Activated T-helper 2 cell treated with anti-CD3 and anti-CD28 coated beads, Interferon-gamma antibody, Interleukin-2, Interleukin-4, amounts not matched to agents 10 μg/mL and 5 μg/mL and 100 μg/mL, durations not matched to agents 14 hours and 24 hours and 36 hours (primary cell): Measurements from ENCODE around the gene STMP1. TPM values are rescaled to one million over a fixed set of nuclear protein-coding genes. Genes with fewer than 3 reads are reported as not detected.
"Not testable (repeated sequence)": the region's sequence is repeated elsewhere in the genome, so short reads cannot be mapped to it uniquely, and the experiment has no call there.

ENCODE experiments used
- DNase-seq: peaks from one replicate; pipeline ENCODE4 v3.0.0; 2021; ENCODE audit warnings: low spot score
- H3K27ac Mint-ChIP-seq: one replicate; pipeline ENCODE4 v1.8.0; 2021; ENCODE audit warnings: mixed read lengths
- H3K27me3 Mint-ChIP-seq: one replicate; pipeline ENCODE4 v1.8.0; 2021; ENCODE audit warnings: low read depth, mixed read lengths
- H3K36me3 Mint-ChIP-seq: one replicate; pipeline ENCODE4 v1.8.0; 2021; ENCODE audit warnings: low read depth, mixed read lengths
- H3K4me1 Mint-ChIP-seq: one replicate; pipeline ENCODE4 v1.8.0; 2021; ENCODE audit warnings: low read depth, mixed read lengths
- H3K4me3 Mint-ChIP-seq: one replicate; pipeline ENCODE4 v1.8.0; 2021; ENCODE audit warnings: low read depth, mild to moderate bottlenecking, moderate library complexity, mixed read lengths
- H3K9me3 Mint-ChIP-seq: one replicate; pipeline ENCODE4 v1.8.0; 2021; ENCODE audit warnings: mixed read lengths
- intact Hi-C: fragments of 100-400 bp; cut with micrococcal nuclease; formaldehyde crosslinking; loops from one replicate; pipeline ENCODE4 v1.15.1; 2023
- total RNA-seq: library from RNA; stranded (reverse); gene quantifications from 2 replicates; pipeline ENCODE4 v1.2.3, GENCODE V29; 2022

Gene STMP1
- total RNA-seq, 1 donor from 2014 or later: 25.1 TPM

DNA sequence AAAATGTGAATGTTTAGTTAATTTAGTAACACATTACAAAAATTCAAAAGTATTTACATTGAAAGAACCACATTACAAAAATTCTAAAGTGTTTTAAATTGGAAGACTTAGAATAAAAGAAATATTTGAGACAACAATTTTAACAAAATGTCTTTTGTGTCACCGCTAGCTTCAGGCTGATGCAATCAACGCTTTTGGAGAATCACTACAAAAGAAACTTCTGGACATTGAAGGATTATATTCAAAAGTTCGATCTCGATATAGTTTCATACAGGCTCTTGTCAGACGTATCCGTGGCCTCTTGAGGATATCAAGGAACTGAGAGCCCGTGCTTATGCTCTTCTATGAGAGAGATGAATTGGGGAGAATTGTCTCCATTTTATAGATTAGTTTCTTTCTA is 14.1 kb upstream of the STMP1 start:
- peaks cover 3% of the 10 kb centered on the region for H3K4me1 Mint-ChIP-seq
- intact Hi-C loops: no loop called here
- H3K9me3 Mint-ChIP-seq: no peaks in the 10 kb centered on the region
- no peak for DNase-seq
- no peak overlapping the region for H3K27ac Mint-ChIP-seq
- no peak overlapping the region for H3K4me3 Mint-ChIP-seq
- peaks cover 44% of the 10 kb centered on the region for H3K36me3 Mint-ChIP-seq
- H3K27me3 Mint-ChIP-seq: no peaks in the 10 kb centered on the region

DNA sequence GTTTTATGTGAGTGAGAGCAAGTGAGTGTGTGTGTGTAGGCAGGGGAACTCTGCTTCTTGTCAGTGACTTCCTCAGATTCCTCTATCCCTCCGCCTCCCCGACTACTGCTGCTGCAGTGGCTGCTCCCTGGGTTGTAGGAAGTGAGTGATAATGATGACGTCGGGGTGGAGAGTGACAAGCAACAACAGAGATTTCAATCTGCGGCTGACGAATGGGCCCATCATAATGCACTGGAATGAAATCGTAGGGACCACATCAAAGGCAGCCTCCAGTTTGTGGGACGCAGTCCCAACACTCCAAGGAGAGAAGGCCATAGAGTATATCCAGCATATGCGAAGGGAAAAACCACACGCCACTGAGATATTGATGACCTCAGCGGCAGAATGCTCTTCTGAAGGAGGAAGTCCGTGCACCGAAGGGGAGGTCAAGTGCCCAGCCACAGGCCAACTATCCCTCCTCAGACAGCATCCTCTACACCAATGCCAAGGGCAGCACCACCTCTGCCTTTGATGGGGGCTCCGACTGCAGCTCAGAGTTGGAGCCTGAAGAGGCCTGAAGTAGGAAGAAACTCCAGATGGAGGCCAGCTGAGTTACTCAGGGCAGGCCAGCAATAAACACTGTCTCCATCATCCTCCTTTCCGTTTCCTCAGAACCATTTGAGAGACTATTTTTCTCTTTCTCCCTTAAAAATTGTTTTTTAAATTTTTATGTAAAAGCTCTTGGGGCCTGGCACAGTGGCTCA is 11.3 kb upstream of the STMP1 start:
- Mint-ChIP-seq H3K36me3 (peaks cover 19% of the 10 kb centered on the region), H3K4me3 (no peak overlapping the region), H3K9me3 (no peaks in the 10 kb centered on the region), H3K27me3 (no peaks in the 10 kb centered on the region), H3K4me1 (no peaks in the 10 kb centered on the region), H3K27ac (no peak overlapping the region)
- intact Hi-C loops: no loop called here
- no peak for DNase-seq

DNA sequence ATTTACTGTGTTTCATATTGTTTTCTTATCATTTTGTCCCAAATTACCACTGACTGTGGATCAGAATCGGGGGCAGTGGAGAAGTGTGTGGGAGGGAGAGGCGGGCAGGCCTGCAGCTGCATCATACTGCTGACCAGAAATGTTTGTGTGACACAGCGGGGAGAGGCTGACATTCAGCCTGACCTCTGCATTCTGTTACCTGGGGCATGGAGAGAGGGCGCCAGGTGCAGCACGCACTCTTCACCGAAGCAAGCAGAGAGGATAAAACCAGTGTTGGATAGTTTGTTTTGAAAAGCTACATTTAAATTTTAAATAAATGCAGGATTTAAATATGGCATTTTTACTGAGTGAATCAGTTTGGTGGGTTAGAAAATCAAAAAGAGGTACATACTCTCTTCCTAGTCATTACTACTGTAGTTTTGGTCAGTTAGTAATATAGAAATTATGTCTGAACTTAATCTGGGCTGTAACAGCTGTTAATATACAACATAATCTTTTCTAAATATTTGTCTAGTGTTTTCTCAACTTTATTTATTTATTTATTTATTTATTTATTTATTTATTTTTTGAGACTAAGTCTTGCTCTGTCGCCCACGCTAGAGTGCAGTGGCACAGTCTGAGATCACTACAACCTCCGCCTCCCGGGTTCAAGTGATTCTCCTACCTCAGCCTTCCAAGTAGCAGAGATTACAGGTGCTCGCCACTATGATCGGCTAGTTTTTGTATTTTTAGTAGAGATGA is 8.8 kb upstream of the STMP1 start:
- Mint-ChIP-seq H3K27ac (no peak overlapping the region), H3K27me3 (no peaks in the 10 kb centered on the region), H3K4me3 (no peak overlapping the region), H3K9me3 (no peaks in the 10 kb centered on the region), H3K4me1 (no peaks in the 10 kb centered on the region), H3K36me3 (peaks cover 7% of the 10 kb centered on the region)
- intact Hi-C loops: no loop called here
- DNase-seq: no peak

DNA sequence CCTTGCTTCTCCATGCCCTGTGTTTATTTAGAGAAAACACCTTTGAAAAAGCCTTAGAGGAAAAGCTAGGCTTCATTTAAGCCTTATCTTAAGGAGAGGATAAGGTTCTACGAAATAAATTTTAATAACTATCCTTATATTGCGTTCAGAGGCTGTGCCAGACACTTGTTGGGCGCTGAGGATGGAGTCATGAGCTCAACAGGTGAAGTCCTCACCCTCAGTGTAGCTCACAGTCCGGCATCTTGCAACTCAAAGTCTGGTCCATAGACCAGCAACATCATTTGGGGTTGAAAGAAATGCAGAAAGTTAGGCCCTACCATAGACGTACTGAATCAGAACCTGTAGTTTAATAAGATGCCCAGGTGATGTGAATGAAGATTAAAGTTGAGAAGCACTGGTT is 3.8 kb upstream of the STMP1 start:
- no peak for DNase-seq
- H3K27ac Mint-ChIP-seq: no peak overlapping the region
- H3K36me3 Mint-ChIP-seq: peaks cover 4% of the 10 kb centered on the region
- H3K4me3 Mint-ChIP-seq: no peak overlapping the region
- intact Hi-C loops: no loop called here
- peaks cover 9% of the 10 kb centered on the region for H3K4me1 Mint-ChIP-seq
- no peaks in the 10 kb centered on the region for H3K27me3 Mint-ChIP-seq
- no peaks in the 10 kb centered on the region for H3K9me3 Mint-ChIP-seq

DNA sequence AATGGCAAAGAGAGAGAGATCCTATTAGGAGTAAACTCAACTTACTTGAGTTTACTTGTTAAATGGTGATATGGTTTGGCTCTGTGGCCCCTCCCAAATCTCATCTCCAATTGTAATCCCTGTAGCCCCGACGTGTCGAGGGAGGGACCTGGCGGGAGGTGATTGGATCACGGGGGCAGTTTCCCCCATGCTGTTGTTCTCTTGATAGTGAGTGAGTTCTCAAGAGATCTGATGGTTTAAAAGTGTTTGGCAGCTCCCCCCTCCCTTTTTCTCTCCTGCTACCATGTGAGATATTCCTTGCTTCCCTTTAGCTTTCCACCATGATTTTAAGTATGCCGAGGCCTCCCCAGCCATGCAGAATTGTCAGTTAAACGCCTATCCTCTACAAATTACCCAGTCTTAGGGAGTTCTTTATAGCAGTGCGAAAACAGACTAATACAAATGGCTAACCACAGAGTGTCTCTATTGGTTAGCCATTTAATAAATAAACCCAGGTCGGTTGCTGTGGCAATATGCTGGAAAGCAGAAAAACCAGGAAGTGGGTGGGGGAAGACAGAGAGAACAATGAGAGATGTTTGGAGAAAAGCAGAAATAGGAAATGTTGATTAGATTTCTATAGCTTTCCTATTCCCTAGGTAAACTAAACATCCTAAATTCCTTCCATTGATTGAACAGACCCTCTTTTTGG is 3.0 kb upstream of the STMP1 start:
- H3K27me3 Mint-ChIP-seq: no peaks in the 10 kb centered on the region
- intact Hi-C loops: no loop called here
- H3K27ac Mint-ChIP-seq: no peak overlapping the region
- peaks cover 14% of the 10 kb centered on the region for H3K4me1 Mint-ChIP-seq
- DNase-seq: no peak
- no peak overlapping the region for H3K4me3 Mint-ChIP-seq
- no peaks in the 10 kb centered on the region for H3K9me3 Mint-ChIP-seq
- H3K36me3 Mint-ChIP-seq: peaks cover 7% of the 10 kb centered on the region

DNA sequence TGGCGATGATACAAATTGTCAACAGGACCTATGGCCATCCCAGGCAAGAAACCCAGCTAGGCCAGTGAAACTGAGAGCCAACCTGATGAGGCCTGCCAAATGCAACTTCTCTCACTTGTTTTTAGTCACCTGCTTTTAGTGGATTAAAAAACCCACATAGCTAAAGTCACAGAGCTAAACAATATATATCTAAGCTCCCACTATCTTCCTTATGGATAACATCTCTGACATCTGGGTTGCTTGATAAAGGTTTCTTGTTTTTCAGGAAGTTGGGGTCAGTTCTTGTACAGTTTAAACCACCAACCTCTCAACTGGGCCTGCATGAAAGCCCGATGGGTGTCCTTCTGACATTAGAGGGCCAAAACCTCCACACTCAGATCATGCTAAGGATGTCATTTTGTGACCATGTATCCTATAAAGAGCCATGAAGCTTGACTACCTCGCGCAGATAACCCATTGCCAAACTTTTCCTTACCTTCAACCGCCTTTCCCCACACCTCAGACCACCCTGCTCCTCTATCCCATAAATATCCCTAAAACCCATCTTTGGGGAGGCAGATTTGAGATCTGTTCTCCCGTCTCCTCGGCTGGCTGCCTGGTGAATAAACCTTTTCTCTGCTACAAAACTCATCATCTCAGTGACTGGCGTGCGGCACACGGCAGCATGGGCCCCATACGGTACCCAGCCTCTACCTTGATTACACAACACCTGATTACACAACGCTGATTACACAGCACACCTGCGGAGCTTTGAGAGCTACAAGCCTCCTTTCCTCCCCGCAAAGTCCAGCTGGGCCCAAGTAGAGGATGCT is 797 bp upstream of the STMP1 start:
- Mint-ChIP-seq H3K9me3 (no peaks in the 10 kb centered on the region), H3K27me3 (no peaks in the 10 kb centered on the region), H3K4me1 (peaks cover 26% of the 10 kb centered on the region), H3K27ac (peak overlapping the region; percentile 91), H3K4me3 (peak overlapping the region; percentile 95), H3K36me3 (peaks cover 13% of the 10 kb centered on the region)
- intact Hi-C loops: loop anchor here (1.0 to 10.0 kb wide), 7 partner anchors 51 to 1207 kb away; partner anchors contain the start of genes AKR1B1, BPGM, CNOT4 and CYREN
- DNase-seq: no peak

DNA sequence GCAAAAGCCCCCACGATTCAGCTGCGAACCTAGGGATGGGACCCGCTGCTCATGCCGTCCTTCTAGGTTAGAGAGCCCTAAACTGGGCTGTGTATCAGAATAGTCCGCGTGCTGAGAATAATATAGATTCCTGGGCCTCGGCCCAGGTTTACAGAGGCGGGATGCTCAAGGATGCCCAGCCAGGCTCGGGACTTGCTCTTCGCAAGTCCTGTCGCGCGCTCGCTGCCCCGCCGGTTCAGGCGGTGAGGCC is 266 bp upstream of the STMP1 start:
- intact Hi-C loops: loop anchor here (1.0 to 10.0 kb wide), 7 partner anchors 50 to 1207 kb away; partner anchors contain the start of genes AKR1B1, BPGM, CNOT4 and CYREN
- Mint-ChIP-seq H3K27ac (peak overlapping the region; percentile 91), H3K4me1 (peaks cover 28% of the 10 kb centered on the region), H3K9me3 (no peaks in the 10 kb centered on the region), H3K4me3 (peak overlapping the region; percentile 95), H3K27me3 (no peaks in the 10 kb centered on the region), H3K36me3 (peaks cover 17% of the 10 kb centered on the region)
- no peak for DNase-seq

DNA sequence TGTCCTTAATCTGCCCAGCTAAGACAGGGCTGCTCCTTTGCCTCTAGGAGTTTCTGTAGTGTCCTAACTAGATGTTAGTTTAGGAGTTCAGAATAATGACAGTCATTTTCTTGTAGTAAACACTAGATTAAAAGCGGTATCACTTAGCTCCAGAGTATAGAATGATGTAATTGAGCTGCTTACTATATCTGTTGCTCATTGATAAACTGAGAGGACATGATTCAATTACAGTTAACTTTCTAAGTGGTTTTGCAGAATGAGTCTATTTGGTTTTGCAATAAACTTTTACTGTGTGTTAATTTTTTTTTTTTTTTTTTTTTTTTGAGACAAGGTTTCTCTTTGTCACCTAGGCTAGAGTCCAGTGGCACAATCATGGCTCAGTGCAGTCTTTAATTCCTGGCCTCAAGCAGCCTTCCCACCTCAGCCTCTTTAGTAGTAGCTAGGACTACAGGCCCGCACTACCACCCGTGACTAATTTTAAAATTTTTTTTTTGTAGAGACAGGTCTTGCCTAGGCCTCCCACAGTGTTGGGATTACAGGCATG is 1.8 kb downstream of the STMP1 start:
- no peak for DNase-seq
- Mint-ChIP-seq H3K36me3 (peaks cover 24% of the 10 kb centered on the region), H3K4me1 (peaks cover 30% of the 10 kb centered on the region), H3K9me3 (no peaks in the 10 kb centered on the region), H3K27ac (peak overlapping the region; percentile 64), H3K27me3 (no peaks in the 10 kb centered on the region), H3K4me3 (peak overlapping the region; percentile 95)
- intact Hi-C loops: loop anchor here (5.0 to 10.0 kb wide), 3 partner anchors 48 to 1209 kb away; partner anchors contain the start of genes AKR1B1 and CYREN

DNA sequence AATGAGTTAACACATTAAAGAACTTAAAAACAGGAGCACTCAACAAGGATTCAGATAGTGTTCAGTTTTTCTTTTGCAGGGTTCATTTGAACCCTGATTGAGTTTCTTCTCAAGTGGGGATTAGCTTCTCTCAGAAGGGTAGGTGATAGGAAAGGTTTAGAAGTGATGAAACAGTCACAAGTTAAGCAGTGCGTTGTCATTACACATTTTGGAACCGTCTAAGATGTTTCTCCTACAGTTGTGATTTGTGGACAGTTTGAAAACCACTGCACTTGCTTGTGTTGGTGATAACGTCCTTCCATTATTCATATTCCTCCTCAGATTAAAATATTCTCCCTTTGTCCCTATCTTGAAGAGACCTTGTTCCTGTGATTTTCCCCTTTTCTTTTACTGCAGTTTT is 2.7 kb downstream of the STMP1 start:
- Mint-ChIP-seq H3K27me3 (no peaks in the 10 kb centered on the region), H3K9me3 (no peaks in the 10 kb centered on the region), H3K4me3 (no peak overlapping the region), H3K36me3 (peaks cover 27% of the 10 kb centered on the region), H3K4me1 (peaks cover 32% of the 10 kb centered on the region), H3K27ac (no peak overlapping the region)
- DNase-seq: no peak
- intact Hi-C loops: loop anchor here (10.0 kb wide), 1 partner anchor 1210 kb away; the partner anchor contains the start of gene AKR1B1

DNA sequence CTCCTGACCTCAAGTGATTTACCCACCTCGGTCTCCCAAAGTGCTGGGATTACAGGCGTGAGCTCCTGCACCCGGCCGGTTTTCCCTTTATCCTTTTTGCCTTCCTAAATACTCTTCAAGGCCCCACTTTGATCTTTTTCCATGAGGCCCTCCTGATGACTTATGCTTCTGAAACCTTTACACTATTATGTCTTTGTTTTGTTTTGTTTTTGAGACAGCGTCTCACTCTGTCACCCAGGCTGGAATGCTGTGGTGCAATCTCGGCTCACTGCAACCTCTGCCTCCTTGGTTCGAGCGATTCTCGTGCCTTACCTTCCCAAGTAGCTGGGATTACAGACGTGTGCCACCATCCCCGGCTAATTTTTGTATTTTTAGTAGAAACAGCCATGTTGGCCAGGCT is 3.8 kb downstream of the STMP1 start:
- no peak for DNase-seq
- Mint-ChIP-seq H3K27me3 (no peaks in the 10 kb centered on the region), H3K9me3 (no peaks in the 10 kb centered on the region), H3K36me3 (peaks cover 28% of the 10 kb centered on the region), H3K27ac (no peak overlapping the region), H3K4me3 (no peak overlapping the region), H3K4me1 (peaks cover 31% of the 10 kb centered on the region)
- intact Hi-C loops: loop anchor here (10.0 kb wide), 1 partner anchor 1211 kb away; the partner anchor contains the start of gene AKR1B1

DNA sequence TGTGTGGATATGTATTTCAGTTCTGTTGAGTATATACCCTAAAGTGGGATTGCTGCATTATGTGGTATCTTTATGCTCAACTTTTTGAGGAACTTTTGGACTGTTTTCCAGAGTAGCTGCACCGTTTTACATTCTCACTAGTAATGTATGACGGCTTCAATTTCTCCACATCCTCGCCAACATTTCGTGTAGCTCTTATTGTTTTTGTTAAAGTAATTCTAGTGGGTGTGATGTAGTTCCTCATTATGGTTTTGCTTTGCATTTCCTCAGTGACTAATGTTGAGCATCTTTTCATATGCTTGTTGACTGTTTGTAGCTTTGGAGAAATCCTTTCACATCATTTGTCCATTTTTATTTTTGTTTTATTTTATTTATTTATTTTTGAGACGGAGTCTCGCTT is 4.5 kb downstream of the STMP1 start:
- Mint-ChIP-seq H3K4me1 (peaks cover 26% of the 10 kb centered on the region), H3K27me3 (no peaks in the 10 kb centered on the region), H3K4me3 (no peak overlapping the region), H3K27ac (no peak overlapping the region), H3K36me3 (peaks cover 25% of the 10 kb centered on the region), H3K9me3 (no peaks in the 10 kb centered on the region)
- intact Hi-C loops: loop anchor here (10.0 kb wide), 1 partner anchor 1212 kb away; the partner anchor contains the start of gene AKR1B1
- no peak for DNase-seq

DNA sequence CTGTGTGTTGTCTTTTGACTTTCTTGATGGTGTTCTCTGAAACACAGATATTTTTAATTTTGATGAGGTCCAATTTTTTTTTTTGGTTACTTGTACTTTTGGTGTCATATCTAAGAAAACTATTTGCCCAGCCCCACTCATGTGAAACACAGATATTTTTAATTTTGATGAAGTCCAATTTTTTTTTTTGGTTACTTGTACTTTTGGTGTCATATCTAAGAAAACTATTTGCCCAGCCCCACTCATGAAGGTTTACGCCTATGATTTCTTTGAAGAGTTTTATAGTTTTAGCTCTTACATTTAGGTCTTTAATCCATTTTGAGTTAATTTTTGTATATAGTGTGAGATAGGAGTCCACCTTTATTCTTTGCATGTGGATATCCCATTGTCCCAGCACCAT is 5.3 kb downstream of the STMP1 start:
- not testable (repeated sequence) for H3K27me3 Mint-ChIP-seq, H3K27ac Mint-ChIP-seq, H3K9me3 Mint-ChIP-seq, H3K4me3 Mint-ChIP-seq, DNase-seq
- Mint-ChIP-seq H3K4me1 (peaks cover 22% of the 10 kb centered on the region), H3K36me3 (peaks cover 24% of the 10 kb centered on the region)
- intact Hi-C loops: loop anchor here (10.0 kb wide), 1 partner anchor 1213 kb away; the partner anchor contains the start of gene AKR1B1
